Spleen (tissue), 11 donors: Measurements from ENCODE around the gene LENG8. TPM values are rescaled to one million over a fixed set of nuclear protein-coding genes. Genes with fewer than 3 reads are reported as not detected.
"Not testable (repeated sequence)": the region's sequence is repeated elsewhere in the genome, so short reads cannot be mapped to it uniquely, and the experiment has no call there.

ENCODE experiments used
- DNase-seq: peaks from one replicate; pipeline ENCODE4 v3.0.0-alpha.2; 2020
- H3K27ac ChIP-seq, 8 donors: fragments of 200-600 bp; sonication (generic) in 7 of 8; 1 replicate in 4 of 8; 2 replicates in 4 of 8; pipeline versions ENCODE4 v1.5.0 to v1.8.0; 2016 to 2021; ENCODE audit warnings: inconsistent platforms in 4 of 8, mild to moderate bottlenecking in 4 of 8, moderate library complexity in 1 of 8
- H3K27me3 ChIP-seq, 7 donors: fragments of 200-600 bp; sonication (generic) in 6 of 7; replicated peaks in 1 of 7; 1 replicate in 4 of 7; 2 replicates in 3 of 7; pipeline versions ENCODE4 v1.5.0 to v1.8.0; 2016 to 2021; ENCODE audit warnings: inconsistent platforms in 3 of 7, mild to moderate bottlenecking in 1 of 7
- H3K36me3 ChIP-seq, 6 donors: fragments of 200-600 bp; sonication (generic) in 5 of 6; 1 replicate in 4 of 6; 2 replicates in 2 of 6; pipeline versions ENCODE4 v1.5.0 to v1.8.0; 2016 to 2021; ENCODE audit warnings: inconsistent platforms in 2 of 6
- H3K4me1 ChIP-seq, 6 donors: fragments of 200-600 bp; sonication (generic) in 5 of 6; 1 replicate in 3 of 6; 2 replicates in 3 of 6; pipeline versions ENCODE4 v1.5.0 to v1.8.0; 2016 to 2021; ENCODE audit warnings: inconsistent platforms in 3 of 6
- H3K4me3 ChIP-seq, 8 donors: fragments of 200-600 bp; sonication (generic) in 7 of 8; 1 replicate in 4 of 8; 2 replicates in 4 of 8; pipeline versions ENCODE4 v1.5.0 to v1.8.0; 2016 to 2021; ENCODE audit warnings: inconsistent platforms in 4 of 8, mild to moderate bottlenecking in 4 of 8, moderate library complexity in 2 of 8
- H3K9me3 ChIP-seq, 8 donors: fragments of 200-600 bp; sonication (generic) in 7 of 8; 1 replicate in 4 of 8; 2 replicates in 4 of 8; pipeline versions ENCODE4 v1.5.0 to v1.8.0; 2016 to 2021; ENCODE audit warnings: inconsistent platforms in 4 of 8
- POLR2A ChIP-seq, 3 donors: fragments of 450-650 bp; IDR thresholded peaks; one replicate each; pipeline ENCODE4 v1.5.1; 2017; ENCODE audit warnings: antibody characterized with exemption in 3 of 3, mild to moderate bottlenecking in 1 of 3
- POLR2AphosphoS5 ChIP-seq, 3 donors: sonication (generic); formaldehyde crosslinking; IDR thresholded peaks; one replicate each; pipeline ENCODE4 v1.5.1; 2017; ENCODE audit warnings: antibody characterized with exemption in 3 of 3
- WGBS, 5 donors: extraction: QIAGEN DNeasy Blood & Tissue Kit in 3 of 5; methylation state at CpG; one replicate each; pipeline versions ENCODE4 v1.1.5 to v1.1.7; 2013 to 2018; 5-methylcytosine and 5-hydroxymethylcytosine counted together
- intact Hi-C: fragments of 100-400 bp; cut with DNase I; formaldehyde crosslinking; loops from one replicate; pipeline ENCODE4 v1.15.0; 2023; ENCODE audit warnings: low total_unique reads
- polyA plus RNA-seq, 3 donors: library from polyadenylated mRNA; stranded (reverse); fragments of 200-250 nt; gene quantifications; one replicate each; pipeline ENCODE4 v1.2.1, GENCODE V29; 2013
- total RNA-seq, 7 donors: library from RNA; depleted of rRNA in 3 of 7; stranded (reverse); fragments of >200 nt in 3 of 7; fragmentation: NEBNext Ultra II Directional in 4 of 7; extraction: Animal tissue kit (Norgen Biotek cat#: 25700) in 4 of 7; gene quantifications; one replicate each; pipeline versions ENCODE4 v1.1.0 to v1.2.1, GENCODE V29; 2016 to 2021
- TF ChIP-seq, protein P1 (sequence below), 11 experiments: fragments of 200-600 bp in 7 of 11; fragments of 450-650 bp in 4 of 11; sonication (generic) in 4 of 11; IDR thresholded peaks in 8 of 11; conservative IDR thresholded peaks in 3 of 11; 1 replicate in 7 of 11; 2 replicates in 4 of 11; pipeline versions ENCODE4 v1.4.0 to v1.8.0; 2016 to 2021; ENCODE audit warnings: antibody characterized with exemption in 11 of 11, inconsistent platforms in 4 of 11, mild to moderate bottlenecking in 1 of 11
- donor health status: healthy with polysubstance abuse.
- donor health status: DM: no; HTN: no; CAD: no; lungs with moderate emphysema.
- donor health status: DM: no; HTN: no; CAD: no.
- donor health status: Bipolar disorder and iron deficiency.
- donor health status: healthy.
- donor health status: DM: no; HTN: no; CAD: no.
- donor health status: DM: yes; HTN: yes; CAD: no.

LENG8 gene
- total and polyA plus RNA-seq, 10 donors: 69.2 to 293 (median 178) TPM

- intact Hi-C loops: no loop called here
- H3K9me3 ChIP-seq: no peaks in the 10 kb centered on the region
- no peak overlapping the region for H3K4me3 ChIP-seq
- no peak for DNase-seq
- TF ChIP-seq POLR2A (IDR thresholded peaks at IDR 0.05): no peak
- TF ChIP-seq POLR2AphosphoS5 (IDR thresholded peaks at IDR 0.05): no peak
- TF ChIP-seq, protein P1, sequence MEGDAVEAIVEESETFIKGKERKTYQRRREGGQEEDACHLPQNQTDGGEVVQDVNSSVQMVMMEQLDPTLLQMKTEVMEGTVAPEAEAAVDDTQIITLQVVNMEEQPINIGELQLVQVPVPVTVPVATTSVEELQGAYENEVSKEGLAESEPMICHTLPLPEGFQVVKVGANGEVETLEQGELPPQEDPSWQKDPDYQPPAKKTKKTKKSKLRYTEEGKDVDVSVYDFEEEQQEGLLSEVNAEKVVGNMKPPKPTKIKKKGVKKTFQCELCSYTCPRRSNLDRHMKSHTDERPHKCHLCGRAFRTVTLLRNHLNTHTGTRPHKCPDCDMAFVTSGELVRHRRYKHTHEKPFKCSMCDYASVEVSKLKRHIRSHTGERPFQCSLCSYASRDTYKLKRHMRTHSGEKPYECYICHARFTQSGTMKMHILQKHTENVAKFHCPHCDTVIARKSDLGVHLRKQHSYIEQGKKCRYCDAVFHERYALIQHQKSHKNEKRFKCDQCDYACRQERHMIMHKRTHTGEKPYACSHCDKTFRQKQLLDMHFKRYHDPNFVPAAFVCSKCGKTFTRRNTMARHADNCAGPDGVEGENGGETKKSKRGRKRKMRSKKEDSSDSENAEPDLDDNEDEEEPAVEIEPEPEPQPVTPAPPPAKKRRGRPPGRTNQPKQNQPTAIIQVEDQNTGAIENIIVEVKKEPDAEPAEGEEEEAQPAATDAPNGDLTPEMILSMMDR (IDR thresholded peaks at IDR 0.05 in 8 of 11, conservative IDR thresholded peaks at IDR 0.05 in 3 of 11): no peak
- no peak overlapping the region for H3K27ac ChIP-seq
- H3K27me3 ChIP-seq: peaks cover 0 to 80% (median 5%) of the 10 kb centered on the region in 7 donors
- H3K4me1 ChIP-seq: no peaks in the 10 kb centered on the region
- WGBS, 5 donors: 65 to 75% (median 72%) methylated on average over 10 of the region's 10 CpGs
- H3K36me3 ChIP-seq: no peaks in the 10 kb centered on the region
Observed at GRCh38 chr19:54493967-54494585, 45.1 kb downstream of the LENG8 start.

GRCh38 chr19:54495284-54495683 lies 46.3 kb downstream of the LENG8 start:
- WGBS, 5 donors: 36 to 52% (median 41%) methylated on average over 4 to 5 of the region's 5 CpGs
- H3K27ac ChIP-seq, intact Hi-C loops, DNase-seq, H3K4me3 ChIP-seq, H3K36me3 ChIP-seq, H3K9me3 ChIP-seq, H3K4me1 ChIP-seq: not testable (repeated sequence)
- H3K27me3 ChIP-seq: peaks cover 0 to 76% (median 5%) of the 10 kb centered on the region in 7 donors

DNA sequence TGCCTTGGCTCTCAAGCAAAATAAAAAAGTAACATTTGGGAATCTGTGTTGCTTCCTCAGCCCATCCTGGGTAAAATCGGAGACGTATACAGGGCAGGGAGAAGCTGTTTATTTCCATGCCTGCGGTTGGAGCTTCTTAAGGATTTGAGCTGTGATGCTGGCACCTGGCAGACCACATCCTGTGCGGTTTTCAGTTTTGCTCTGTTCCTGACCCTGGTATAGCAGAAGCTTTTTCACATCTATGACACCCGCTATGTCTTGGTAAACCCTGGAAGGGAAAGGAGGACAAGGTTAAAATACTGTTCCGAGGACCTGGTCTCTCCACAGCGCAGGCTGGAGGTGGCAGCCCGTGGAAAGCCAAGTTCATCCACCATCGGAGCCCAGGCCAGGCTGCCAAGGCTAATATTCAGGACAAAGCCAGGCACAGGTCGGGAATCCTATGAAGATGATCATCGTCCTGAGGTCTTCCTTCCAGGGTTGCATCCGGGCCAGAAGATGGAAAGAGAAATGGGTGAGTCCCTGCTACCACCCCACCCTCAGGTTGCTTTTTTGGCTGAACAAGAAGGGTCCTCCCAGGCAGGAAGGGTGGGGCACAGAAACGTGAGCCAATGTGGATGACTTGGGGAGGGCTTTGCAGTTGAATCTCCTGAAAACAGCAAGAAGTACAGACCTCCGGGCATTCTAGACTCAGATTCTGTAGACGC lies 48.9 kb downstream of the LENG8 start:
- H3K27ac ChIP-seq: peak overlapping the region in 2 of 8 donors; percentile 25 to 50
- H3K9me3 ChIP-seq, H3K4me1 ChIP-seq, H3K36me3 ChIP-seq, intact Hi-C loops, DNase-seq: not testable (repeated sequence)
- WGBS, 5 donors: 48 to 68% (median 53%) methylated on average over 6 to 9 of the region's 15 CpGs
- H3K4me3 ChIP-seq: peak overlapping the region in 2 of 8 donors; percentile 23 to 56
- peaks cover 0 to 73% (median under 1%) of the 10 kb centered on the region in 7 donors for H3K27me3 ChIP-seq

GRCh38 chr19:54498451-54498772 lies 49.4 kb downstream of the LENG8 start:
- intact Hi-C loops, H3K36me3 ChIP-seq, H3K4me1 ChIP-seq, H3K9me3 ChIP-seq, DNase-seq: not testable (repeated sequence)
- Histone ChIP-seq H3K4me3 (peak overlapping the region in 2 of 8 donors; percentile 23 to 56), H3K27ac (peak overlapping the region in 2 of 8 donors; percentile 25 to 50), H3K27me3 (peaks cover 0 to 72% (median 0%) of the 10 kb centered on the region in 7 donors)
- 63 to 83% (median 68%) methylated on average over 8 to 9 of the region's 9 CpGs for WGBS, 5 donors

DNA sequence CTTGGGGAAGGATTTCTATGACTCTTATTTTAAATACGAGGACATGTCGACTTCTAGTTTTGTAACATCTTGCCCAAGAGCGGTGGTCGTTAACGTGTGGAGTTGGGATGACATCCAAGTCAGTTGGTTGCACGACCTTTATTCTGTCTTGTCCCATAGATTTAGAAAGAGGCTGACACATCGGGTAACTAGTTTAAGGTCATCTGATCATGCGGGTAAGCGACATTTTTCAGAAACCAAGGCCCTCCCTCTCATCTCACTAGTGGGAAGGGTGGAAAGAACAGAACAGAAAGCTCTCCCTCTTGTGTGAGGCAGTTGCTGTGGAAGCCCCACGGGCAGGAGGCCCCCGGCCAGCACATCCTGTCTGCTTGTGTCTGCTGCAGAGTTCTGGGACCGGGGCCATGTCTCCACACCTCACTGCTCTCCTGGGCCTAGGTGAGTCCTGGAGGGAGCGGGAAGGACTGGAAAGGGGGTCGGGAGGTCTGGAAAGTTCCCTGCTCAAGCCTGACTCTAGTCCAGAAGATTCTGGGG lies 53.6 kb downstream of the LENG8 start, which contains the start of gene LAIR2:
Gene LAIR2, plus strand, starts transcription at position 314 of the 531 bp plus-strand sequence. Its CDS starts 88 bp downstream, at position 402.
- Histone ChIP-seq H3K27ac (peak within 1 kb of the TSS in 1 of 8 donors; percentile 45), H3K36me3 (no peaks in the 10 kb centered on the region), H3K27me3 (peaks cover 0 to 66% (median 0%) of the 10 kb centered on the region in 7 donors), H3K4me3 (no peak within 1 kb of the TSS), H3K4me1 (peaks cover 0 to 5% (median 2%) of the 10 kb centered on the region in 6 donors), H3K9me3 (no peaks in the 10 kb centered on the region)
- TF ChIP-seq, protein P1 (IDR thresholded peaks at IDR 0.05 in 8 of 11, conservative IDR thresholded peaks at IDR 0.05 in 3 of 11): no peak
- no peak for TF ChIP-seq POLR2AphosphoS5 (IDR thresholded peaks at IDR 0.05)
- WGBS, 5 donors: 39 to 55% (median 48%) methylated on average over 14 of the region's 14 CpGs
- intact Hi-C loops: no loop called here
- DNase-seq: no peak

- WGBS, 5 donors: 78 to 87% (median 83%) methylated on average over 4 of the region's 4 CpGs
- DNase-seq, H3K4me3 ChIP-seq, H3K27ac ChIP-seq, H3K36me3 ChIP-seq, H3K4me1 ChIP-seq, H3K9me3 ChIP-seq, intact Hi-C loops: not testable (repeated sequence)
- H3K27me3 ChIP-seq: peaks cover 0 to 61% (median 0%) of the 10 kb centered on the region in 7 donors
Observed at GRCh38 chr19:54505542-54505941, 56.5 kb downstream of the LENG8 start.
